Esophagus muscularis mucosa (tissue), 4 donors: Measurements from ENCODE around the gene ABHD17A. TPM values are rescaled to one million over a fixed set of nuclear protein-coding genes. Genes with fewer than 3 reads are reported as not detected.

Experiments used
- DNase-seq: peaks from one replicate; pipeline ENCODE4 v3.0.0-alpha.2; 2017; ENCODE audit errors: extremely low spot score
- H3K27ac ChIP-seq, 4 donors: fragments of 200-600 bp; sonication (generic); replicated peaks in 1 of 4; 1 replicate in 3 of 4; 2 replicates in 1 of 4; pipeline ENCODE4 v1.5.1; 2016 to 2019; ENCODE audit warnings: mild to moderate bottlenecking in 1 of 4
- H3K27me3 ChIP-seq, 4 donors: fragments of 200-600 bp; sonication (generic); one replicate each; pipeline versions ENCODE4 v1.5.1 to v1.6.0; 2016 to 2019
- H3K36me3 ChIP-seq, 4 donors: fragments of 200-600 bp; sonication (generic); one replicate each; pipeline ENCODE4 v1.5.1; 2016 to 2019
- H3K4me1 ChIP-seq, 4 donors: fragments of 200-600 bp; sonication (generic); one replicate each; pipeline ENCODE4 v1.5.1; 2016 to 2019
- H3K4me3 ChIP-seq, 4 donors: fragments of 200-600 bp; sonication (generic); 1 replicate in 2 of 4; 2 replicates in 2 of 4; pipeline ENCODE4 v1.5.1; 2016 to 2019; ENCODE audit warnings: mild to moderate bottlenecking in 4 of 4, moderate library complexity in 1 of 4
- H3K9me3 ChIP-seq, 4 donors: fragments of 200-600 bp; sonication (generic); 1 replicate in 3 of 4; 2 replicates in 1 of 4; pipeline ENCODE4 v1.5.1; 2016 to 2019
- CTCF ChIP-seq, 3 experiments: fragments of 200-600 bp in 2 of 3; fragments of 450-650 bp in 1 of 3; sonication (generic) in 2 of 3; IDR thresholded peaks; one replicate each; pipeline ENCODE4 v1.5.1; 2017 to 2019; ENCODE audit warnings: antibody characterized with exemption in 3 of 3, mild to moderate bottlenecking in 2 of 3, moderate library complexity in 1 of 3
- EP300 ChIP-seq: sonication (generic); formaldehyde crosslinking; IDR thresholded peaks from one replicate; pipeline ENCODE4 v1.6.1; 2017; ENCODE audit warnings: antibody characterized with exemption
- POLR2A ChIP-seq: fragments of 450-650 bp; IDR thresholded peaks from one replicate; pipeline ENCODE4 v1.6.1; 2017; ENCODE audit warnings: antibody characterized with exemption, moderate library complexity, mild to moderate bottlenecking, low read depth
- POLR2AphosphoS5 ChIP-seq, 2 donors: sonication (generic); formaldehyde crosslinking; IDR thresholded peaks; one replicate each; pipeline ENCODE4 v1.6.1; 2017; ENCODE audit warnings: antibody characterized with exemption in 2 of 2
- WGBS: methylation state at CpG from one replicate; pipeline ENCODE4 v1.1.5; 2018; 5-methylcytosine and 5-hydroxymethylcytosine counted together
- intact Hi-C: fragments of 100-400 bp; cut with DNase I; formaldehyde crosslinking; loops from one replicate; pipeline ENCODE4 v1.15.1; 2023
- total RNA-seq, 4 donors: library from RNA; depleted of rRNA; stranded (reverse); fragments of >200 nt; gene quantifications; one replicate each; pipeline versions ENCODE4 v1.1.0 to v1.2.1, GENCODE V29; 2016

Gene ABHD17A
- total RNA-seq, 4 donors from 2014 or later = 89.7 to 125 (median 102) TPM

GRCh38 chr19:1855040-1855827 is 30.1 kb downstream of the ABHD17A start:
- Histone ChIP-seq H3K4me1 (peaks cover 63 to 91% (median 87%) of the 10 kb centered on the region in 4 donors), H3K27me3 (peaks cover 0 to 79% (median 10%) of the 10 kb centered on the region in 4 donors), H3K4me3 (peak overlapping the region; percentile 52 to 65 (median 54)), H3K27ac (peak overlapping the region; percentile 75 to 91 (median 86)), H3K36me3 (peaks cover 0 to 5% (median 0%) of the 10 kb centered on the region in 4 donors), H3K9me3 (no peaks in the 10 kb centered on the region)
- intact Hi-C loops = no loop called here
- peak; percentile 76 to 87 for TF ChIP-seq POLR2AphosphoS5 (IDR thresholded peaks at IDR 0.05)
- TF ChIP-seq POLR2A = no peak
- no peak for TF ChIP-seq EP300
- peak in 1 of 3 experiments; percentile 6 for TF ChIP-seq CTCF (IDR thresholded peaks at IDR 0.05)
- peak; percentile 98 for DNase-seq
- 32% methylated on average over 9 of the region's 33 CpGs for WGBS

- no peaks in the 10 kb centered on the region for H3K9me3 ChIP-seq
- H3K27me3 ChIP-seq = peaks cover 0 to 73% (median 7%) of the 10 kb centered on the region in 4 donors
- TF ChIP-seq POLR2AphosphoS5 (IDR thresholded peaks at IDR 0.05) = no peak
- no peak for TF ChIP-seq EP300
- TF ChIP-seq CTCF (IDR thresholded peaks at IDR 0.05) = no peak
- no peak for TF ChIP-seq POLR2A
- WGBS = 73% methylated on average over 25 of the region's 37 CpGs
- H3K4me3 ChIP-seq = peak overlapping the region in 3 of 4 donors; percentile 52 to 65 (median 53)
- peaks cover 57 to 85% (median 81%) of the 10 kb centered on the region in 4 donors for H3K4me1 ChIP-seq
- peak overlapping the region; percentile 75 to 89 (median 82) for H3K27ac ChIP-seq
- intact Hi-C loops = no loop called here
- H3K36me3 ChIP-seq = peaks cover 0 to 5% (median 0%) of the 10 kb centered on the region in 4 donors
- no peak for DNase-seq
These were observed 30.7 kb downstream of the ABHD17A start for GRCh38 chr19:1854542-1855039.

GRCh38 chr19:1854039-1854541 is 31.2 kb downstream of the ABHD17A start:
- H3K36me3 ChIP-seq = peaks cover 0 to 5% (median 0%) of the 10 kb centered on the region in 4 donors
- peak overlapping the region; percentile 30 to 89 (median 82) for H3K27ac ChIP-seq
- WGBS = no CpG with 5 or more reads among the region's 16 CpGs
- intact Hi-C loops = no loop called here
- peaks cover 55 to 81% (median 76%) of the 10 kb centered on the region in 4 donors for H3K4me1 ChIP-seq
- no peak overlapping the region for H3K4me3 ChIP-seq
- no peak for TF ChIP-seq CTCF (IDR thresholded peaks at IDR 0.05)
- no peak for TF ChIP-seq POLR2A
- no peak for TF ChIP-seq EP300
- no peak for TF ChIP-seq POLR2AphosphoS5 (IDR thresholded peaks at IDR 0.05)
- H3K27me3 ChIP-seq = peaks cover 0 to 68% (median 5%) of the 10 kb centered on the region in 4 donors
- H3K9me3 ChIP-seq = no peaks in the 10 kb centered on the region
- DNase-seq = no peak

- Histone ChIP-seq H3K36me3 (peaks cover 0 to 5% (median 0%) of the 10 kb centered on the region in 4 donors), H3K27ac (peak overlapping the region in 2 of 4 donors; percentile 30 to 46), H3K4me1 (peaks cover 55 to 80% (median 70%) of the 10 kb centered on the region in 4 donors)
These were observed 31.8 kb downstream of the ABHD17A start for GRCh38 chr19:1853295-1854038.

More at GRCh38 chr19:1853295-1854038, 31.8 kb downstream of the ABHD17A start:
- intact Hi-C loops = no loop called here
- WGBS = 55% methylated on average over 11 of the region's 27 CpGs
- peaks cover 0 to 62% (median 5%) of the 10 kb centered on the region in 4 donors for H3K27me3 ChIP-seq
- H3K9me3 ChIP-seq = no peaks in the 10 kb centered on the region
- H3K4me3 ChIP-seq = no peak overlapping the region
- TF ChIP-seq CTCF (IDR thresholded peaks at IDR 0.05) (peak in 2 of 3 experiments; percentile 79 to 88), POLR2A (no peak), EP300 (no peak), POLR2AphosphoS5 (IDR thresholded peaks at IDR 0.05) (peak in 1 of 2 donors; percentile 68)
- no peak for DNase-seq
